Lower lobe of right lung (tissue), 2 donors: ENCODE results near the gene CLTRN. TPM values are rescaled to one million over a fixed set of nuclear protein-coding genes. Genes with fewer than 3 reads are reported as not detected.

Source experiments
- ATAC-seq, 2 donors: fragments of 200-7000 bp; cut with Tn5 transposase; one replicate each; pipeline ENCODE4 v1.9.1; 2020 to 2022; ENCODE audit warnings: mild to moderate bottlenecking in 2 of 2, moderate library complexity in 2 of 2
- DNase-seq: peaks from one replicate; pipeline ENCODE4 v3.0.0-alpha.2; 2020
- H3K27ac ChIP-seq: fragments of 200-600 bp; one replicate; pipeline ENCODE4 v1.8.0; 2022
- H3K27me3 ChIP-seq: fragments of 200-600 bp; one replicate; pipeline ENCODE4 v1.8.0; 2022; ENCODE audit warnings: low read depth
- H3K36me3 ChIP-seq: fragments of 200-600 bp; one replicate; pipeline ENCODE4 v1.8.0; 2022; ENCODE audit warnings: mild to moderate bottlenecking
- H3K4me1 ChIP-seq: fragments of 200-600 bp; one replicate; pipeline ENCODE4 v1.8.0; 2022
- H3K4me3 ChIP-seq: fragments of 200-600 bp; one replicate; pipeline ENCODE4 v1.8.0; 2022; ENCODE audit warnings: mild to moderate bottlenecking
- H3K9me3 ChIP-seq: fragments of 200-600 bp; one replicate; pipeline ENCODE4 v1.8.0; 2022
- intact Hi-C: fragments of 100-400 bp; cut with DNase I; formaldehyde crosslinking; loops from one replicate; pipeline ENCODE4 v1.11.0; 2022
- total RNA-seq: library from RNA; stranded (reverse); fragmentation: NEBNext Ultra II Directional; extraction: Animal tissue kit (Norgen Biotek cat#: 25700); gene quantifications from one replicate; pipeline ENCODE4 v1.2.1, GENCODE V29; 2021
- TF ChIP-seq, protein P1 (sequence below): fragments of 200-600 bp; IDR thresholded peaks from one replicate; pipeline ENCODE4 v1.8.0; 2022; ENCODE audit warnings: antibody characterized with exemption, mild to moderate bottlenecking
- donor health status: DM: no; HTN: yes; CAD: no; lungs with severe emphysema.

The CLTRN gene
- total RNA-seq, 1 donor from 2014 or later, result 0.38 TPM

DNA sequence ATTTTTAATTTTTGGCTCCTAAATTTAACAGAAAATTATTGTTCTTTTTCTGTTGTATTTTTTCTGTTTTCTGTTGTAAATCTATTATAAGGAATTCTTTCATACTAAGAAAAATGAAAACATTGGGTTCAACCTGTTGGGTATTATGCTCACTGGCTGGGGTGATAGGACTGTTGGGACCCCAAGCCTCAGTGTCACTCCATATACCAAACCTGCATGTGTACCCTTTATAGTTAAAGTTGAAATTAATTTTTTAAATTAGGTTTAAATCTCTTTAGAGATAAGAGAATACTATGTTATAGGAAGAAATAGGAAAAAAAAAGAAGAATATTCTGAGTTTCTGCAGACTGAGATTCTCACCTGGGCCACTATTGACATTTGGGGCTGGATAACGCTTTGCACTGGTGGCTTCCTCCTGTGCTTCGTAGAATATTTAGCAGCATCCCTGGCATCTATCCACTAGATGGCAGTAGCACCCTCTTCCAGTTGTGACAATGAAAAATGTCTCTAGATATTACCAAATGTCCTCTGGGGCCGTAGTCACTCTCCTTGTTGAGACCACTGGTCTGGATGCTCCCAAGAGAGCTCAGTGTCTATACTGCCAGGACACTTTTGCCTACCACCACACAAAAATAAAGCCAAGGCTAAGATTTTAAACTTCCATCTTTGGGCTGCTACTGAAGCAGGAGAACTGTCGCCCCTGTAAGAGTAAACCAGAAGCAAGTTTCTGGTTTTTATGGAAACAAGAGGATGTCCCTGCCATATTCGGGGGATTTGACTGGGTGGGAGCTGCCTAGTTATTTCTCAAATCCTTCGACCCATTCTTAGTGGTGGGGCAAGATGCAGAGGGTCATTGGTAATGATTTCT, 22.4 kb upstream of the CLTRN start:
- Histone ChIP-seq H3K27ac (no peak overlapping the region), H3K27me3 (no peaks in the 10 kb centered on the region), H3K36me3 (peaks cover 17% of the 10 kb centered on the region), H3K4me1 (no peaks in the 10 kb centered on the region), H3K4me3 (no peak overlapping the region), H3K9me3 (no peaks in the 10 kb centered on the region)
- peak; percentile 77 to 83 for ATAC-seq
- TF ChIP-seq, protein P1, sequence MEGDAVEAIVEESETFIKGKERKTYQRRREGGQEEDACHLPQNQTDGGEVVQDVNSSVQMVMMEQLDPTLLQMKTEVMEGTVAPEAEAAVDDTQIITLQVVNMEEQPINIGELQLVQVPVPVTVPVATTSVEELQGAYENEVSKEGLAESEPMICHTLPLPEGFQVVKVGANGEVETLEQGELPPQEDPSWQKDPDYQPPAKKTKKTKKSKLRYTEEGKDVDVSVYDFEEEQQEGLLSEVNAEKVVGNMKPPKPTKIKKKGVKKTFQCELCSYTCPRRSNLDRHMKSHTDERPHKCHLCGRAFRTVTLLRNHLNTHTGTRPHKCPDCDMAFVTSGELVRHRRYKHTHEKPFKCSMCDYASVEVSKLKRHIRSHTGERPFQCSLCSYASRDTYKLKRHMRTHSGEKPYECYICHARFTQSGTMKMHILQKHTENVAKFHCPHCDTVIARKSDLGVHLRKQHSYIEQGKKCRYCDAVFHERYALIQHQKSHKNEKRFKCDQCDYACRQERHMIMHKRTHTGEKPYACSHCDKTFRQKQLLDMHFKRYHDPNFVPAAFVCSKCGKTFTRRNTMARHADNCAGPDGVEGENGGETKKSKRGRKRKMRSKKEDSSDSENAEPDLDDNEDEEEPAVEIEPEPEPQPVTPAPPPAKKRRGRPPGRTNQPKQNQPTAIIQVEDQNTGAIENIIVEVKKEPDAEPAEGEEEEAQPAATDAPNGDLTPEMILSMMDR, result peak; percentile 64
- DNase-seq, result no peak
- intact Hi-C loops, result no loop called here

DNA sequence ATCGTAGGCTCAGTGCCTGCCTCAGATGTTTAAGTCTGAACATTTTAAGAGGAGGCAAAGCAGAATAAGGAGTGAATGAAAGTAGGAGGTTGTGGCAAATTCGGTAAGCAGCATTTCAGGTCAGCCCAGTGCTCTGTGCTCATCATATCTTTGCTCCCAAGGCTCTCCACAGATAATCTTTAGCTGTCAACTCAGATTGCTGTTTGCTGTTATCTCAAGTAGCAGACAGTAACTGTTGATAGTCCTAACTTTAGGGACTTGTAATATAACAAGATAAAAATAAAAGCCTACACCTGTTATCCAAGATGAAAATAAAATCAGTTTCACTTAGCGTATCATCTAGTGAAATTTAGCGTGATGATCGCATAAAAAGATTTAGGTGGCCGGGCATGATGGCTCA, 18.6 kb upstream of the CLTRN start:
- TF ChIP-seq, protein P1, result no peak
- intact Hi-C loops, result no loop called here
- ATAC-seq, result no peak
- no peaks in the 10 kb centered on the region for H3K4me1 ChIP-seq
- H3K9me3 ChIP-seq, result no peaks in the 10 kb centered on the region
- no peaks in the 10 kb centered on the region for H3K27me3 ChIP-seq
- H3K4me3 ChIP-seq, result no peak overlapping the region
- H3K27ac ChIP-seq, result no peak overlapping the region
- DNase-seq, result no peak
- no peaks in the 10 kb centered on the region for H3K36me3 ChIP-seq

DNA sequence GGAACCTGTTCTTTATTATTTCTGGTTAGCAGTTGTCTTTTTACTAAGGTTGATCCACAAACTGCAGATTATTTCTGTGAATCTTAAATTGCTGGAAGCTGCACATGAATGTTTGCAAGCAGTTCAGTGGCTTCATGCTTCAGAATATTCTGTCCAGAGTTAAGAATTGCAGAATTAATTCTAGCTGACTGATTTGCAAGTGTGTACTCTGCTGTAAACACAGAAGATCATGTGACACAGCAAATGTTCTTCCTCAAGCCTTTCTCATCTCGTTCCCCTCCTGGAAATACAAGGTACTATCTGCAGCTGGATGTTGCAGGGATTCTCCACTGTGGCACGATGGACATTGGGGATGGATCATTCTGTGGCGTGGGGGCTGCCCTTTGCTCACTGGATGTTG, 16.8 kb upstream of the CLTRN start:
- Histone ChIP-seq H3K4me1 (peaks cover 5% of the 10 kb centered on the region), H3K27me3 (no peaks in the 10 kb centered on the region), H3K9me3 (no peaks in the 10 kb centered on the region), H3K4me3 (no peak overlapping the region), H3K27ac (no peak overlapping the region), H3K36me3 (no peaks in the 10 kb centered on the region)
- ATAC-seq (no peak), DNase-seq (no peak)
- intact Hi-C loops, result no loop called here
- TF ChIP-seq, protein P1, result no peak

DNA sequence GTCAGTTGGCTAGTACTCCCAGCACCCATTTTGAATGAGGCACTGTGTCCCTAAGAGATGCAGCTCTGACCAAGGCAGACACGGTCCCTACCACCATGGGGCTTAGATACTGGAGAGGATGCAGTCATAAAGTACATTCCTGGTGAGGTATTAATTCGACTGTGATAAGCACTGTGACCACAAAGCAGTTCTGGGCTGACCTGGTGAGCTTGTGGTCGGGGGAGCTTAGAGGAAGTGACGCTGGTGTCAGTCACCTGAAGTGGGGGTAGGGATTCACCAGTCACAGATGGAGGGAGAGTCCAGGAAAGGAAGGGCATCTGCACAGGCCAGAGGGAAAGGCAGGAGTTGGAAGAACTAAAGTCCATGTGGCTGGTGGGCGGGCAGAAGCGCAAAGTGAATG, 15.8 kb upstream of the CLTRN start:
- Histone ChIP-seq H3K36me3 (no peaks in the 10 kb centered on the region), H3K27me3 (no peaks in the 10 kb centered on the region), H3K9me3 (no peaks in the 10 kb centered on the region), H3K27ac (no peak overlapping the region), H3K4me3 (no peak overlapping the region), H3K4me1 (peaks cover 8% of the 10 kb centered on the region)
- ATAC-seq (no peak), DNase-seq (no peak)
- intact Hi-C loops, result no loop called here
- TF ChIP-seq, protein P1, result no peak

DNA sequence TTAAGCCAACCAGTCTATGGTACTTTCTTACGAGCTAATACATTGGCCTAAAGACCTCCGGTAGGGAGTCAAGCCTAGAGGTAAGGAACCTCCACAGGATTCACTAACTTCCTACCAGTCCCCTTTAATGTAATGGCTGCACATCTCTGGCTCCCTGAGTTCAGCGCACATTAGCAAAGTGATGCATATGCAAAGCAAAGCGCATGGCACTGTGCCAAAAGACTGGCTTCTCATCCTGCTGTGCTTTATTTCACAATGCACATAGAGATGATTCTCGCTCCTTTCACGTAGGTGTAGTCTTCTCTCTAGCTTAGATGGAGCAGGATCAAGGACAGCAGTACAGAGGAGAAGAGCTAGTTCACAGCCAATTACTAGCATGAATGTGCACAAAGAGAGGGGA, 14.6 kb upstream of the CLTRN start:
- TF ChIP-seq, protein P1, result no peak
- no peak overlapping the region for H3K4me3 ChIP-seq
- H3K4me1 ChIP-seq, result peaks cover 8% of the 10 kb centered on the region
- ATAC-seq, result no peak
- intact Hi-C loops, result no loop called here
- DNase-seq, result no peak
- H3K27me3 ChIP-seq, result no peaks in the 10 kb centered on the region
- H3K36me3 ChIP-seq, result no peaks in the 10 kb centered on the region
- H3K27ac ChIP-seq, result no peak overlapping the region
- no peaks in the 10 kb centered on the region for H3K9me3 ChIP-seq
